Small intestine (tissue), 7 donors: ENCODE data around the gene LAMA2. TPM values are rescaled to one million over a fixed set of nuclear protein-coding genes. Genes with fewer than 3 reads are reported as not detected.
A peak's percentile ranks its signal among the peaks of the same experiment; 100 is the strongest.

Source experiments
- DNase-seq, 2 donors: peaks; one replicate each; pipeline versions ENCODE4 v3.0.0 to v3.0.0-alpha.2; 2013
- FAIRE-seq: peaks from 2 replicates; lab custom pipeline; 2012; peaks lifted over from hg19 to GRCh38; lab: Jason Lieb, UNC
- H3K27ac ChIP-seq, 3 donors: one replicate each; pipeline ENCODE4 v1.5.1; 2013; ENCODE audit warnings: low read length in 2 of 3, mild to moderate bottlenecking in 2 of 3, control low read depth in 1 of 3, inconsistent platforms in 1 of 3, low read depth in 1 of 3, moderate library complexity in 1 of 3
- H3K27me3 ChIP-seq, 3 donors: one replicate each; pipeline ENCODE4 v1.6.1; 2013; ENCODE audit warnings: low read length in 3 of 3, inconsistent platforms in 1 of 3; ENCODE audit not compliant: control insufficient read depth in 3 of 3, insufficient read depth in 3 of 3
- H3K36me3 ChIP-seq, 3 donors: one replicate each; pipeline ENCODE4 v1.6.1; 2013; ENCODE audit warnings: low read length in 3 of 3, inconsistent platforms in 1 of 3, low read depth in 1 of 3, mild to moderate bottlenecking in 1 of 3, moderate library complexity in 1 of 3; ENCODE audit not compliant: control insufficient read depth in 3 of 3, insufficient read depth in 2 of 3
- H3K4me1 ChIP-seq, 3 donors: one replicate each; pipeline ENCODE4 v1.6.1; 2013; ENCODE audit warnings: low read length in 2 of 3, inconsistent platforms in 1 of 3, low read depth in 1 of 3, mild to moderate bottlenecking in 1 of 3, moderate library complexity in 1 of 3; ENCODE audit not compliant: control insufficient read depth in 3 of 3, insufficient read depth in 2 of 3
- H3K4me3 ChIP-seq, 3 donors: one replicate each; pipeline ENCODE4 v1.5.1; 2013; ENCODE audit warnings: low read length in 3 of 3, control low read depth in 1 of 3, inconsistent platforms in 1 of 3, low read depth in 1 of 3, mild to moderate bottlenecking in 1 of 3, moderate library complexity in 1 of 3
- H3K9me3 ChIP-seq, 2 donors: one replicate each; pipeline ENCODE4 v1.6.1; 2013; ENCODE audit warnings: low read depth in 1 of 2, low read length in 1 of 2; ENCODE audit not compliant: control insufficient read depth in 2 of 2, insufficient read depth in 1 of 2
- WGBS, 3 donors: extraction: QIAGEN DNeasy Blood & Tissue Kit; methylation state at CpG; one replicate each; pipeline ENCODE4 v1.1.7; 2013; 5-methylcytosine and 5-hydroxymethylcytosine counted together
- polyA plus RNA-seq, 4 donors: library from polyadenylated mRNA; stranded (reverse) in 3 of 4; unstranded in 1 of 4; fragments of 200-250 nt in 3 of 4; fragments of 120-200 nt in 1 of 4; gene quantifications; one replicate each; pipeline versions ENCODE4 v1.2.1 to v1.2.3, GENCODE V29; 2013
- donor health status: healthy with polysubstance abuse.
- donor health status: control.
- donor health status: control.
- donor health status: Bipolar disorder and iron deficiency.
- donor health status: healthy.

Gene LAMA2
- polyA plus RNA-seq, 4 donors: 0.67 to 12.7 (median 1.1) TPM

DNA sequence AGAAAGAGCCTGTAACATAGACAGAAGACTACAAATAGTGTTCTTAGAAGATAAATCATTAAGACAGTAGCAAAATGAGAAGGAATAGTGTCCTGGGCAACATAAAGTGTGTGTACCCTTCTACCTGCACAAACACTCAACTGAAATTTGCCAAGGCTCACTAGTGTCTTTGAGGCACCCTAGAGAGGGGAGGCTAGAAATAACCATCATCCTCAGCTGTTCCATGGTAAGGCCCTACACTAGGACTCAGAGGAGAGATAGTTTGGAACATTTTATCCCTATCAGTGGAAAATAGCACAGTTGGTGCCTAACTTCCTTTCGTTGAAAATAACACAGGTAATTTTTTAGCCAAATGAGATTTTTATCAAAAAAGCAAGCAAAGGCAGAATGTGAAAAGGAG lies 230.7 kb downstream of the LAMA2 start:
- Histone ChIP-seq H3K36me3 (no peaks in the 10 kb centered on the region), H3K27ac (no peak overlapping the region), H3K9me3 (no peaks in the 10 kb centered on the region), H3K4me1 (peaks cover 0 to 6% (median 0%) of the 10 kb centered on the region in 3 donors), H3K4me3 (no peak overlapping the region), H3K27me3 (no peaks in the 10 kb centered on the region)
- FAIRE-seq (no peak), DNase-seq (no peak)
- 47 to 67% (median 48%) methylated on average over 1 of the region's 1 CpG for WGBS, 3 donors

DNA sequence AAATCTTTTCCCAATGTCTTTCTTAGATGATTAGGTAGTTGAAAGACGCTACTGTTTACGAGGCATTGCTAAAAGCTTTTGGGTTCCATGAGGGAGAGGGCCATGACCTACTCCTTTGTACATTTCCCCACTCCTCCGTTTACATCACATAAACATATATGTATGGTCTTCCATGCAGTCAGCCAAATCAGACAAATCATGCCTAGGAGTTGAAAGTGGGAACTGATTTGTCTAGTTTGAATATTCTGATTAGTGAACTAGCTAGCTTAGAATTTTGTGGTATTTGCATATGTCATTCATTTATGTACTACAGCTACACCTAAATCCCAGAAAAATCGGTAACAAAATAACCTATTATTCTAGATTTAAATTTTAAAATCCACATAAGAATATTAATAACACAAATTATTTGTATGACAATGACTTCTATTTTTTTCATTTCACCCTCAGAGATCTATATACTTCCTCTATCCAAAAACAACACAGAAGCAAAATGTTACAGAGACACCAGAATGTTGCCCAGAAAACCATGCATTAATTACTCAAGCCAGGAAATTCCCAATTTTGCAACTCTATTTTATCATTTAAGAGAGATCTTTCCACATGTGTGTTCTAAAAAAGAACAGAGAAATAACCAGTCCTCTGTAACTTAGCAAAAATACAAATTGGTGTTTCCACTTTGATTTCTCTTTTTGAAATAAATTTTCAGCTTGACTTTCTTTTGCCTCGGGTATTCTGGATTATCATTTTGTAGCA lies 231.9 kb downstream of the LAMA2 start:
- no peak overlapping the region for H3K4me3 ChIP-seq
- DNase-seq: no peak
- no peaks in the 10 kb centered on the region for H3K9me3 ChIP-seq
- WGBS, 3 donors: 77 to 81% (median 80%) methylated on average over 5 of the region's 5 CpGs
- no peaks in the 10 kb centered on the region for H3K36me3 ChIP-seq
- no peaks in the 10 kb centered on the region for H3K27me3 ChIP-seq
- FAIRE-seq: no peak
- peaks cover 0 to 6% (median 0%) of the 10 kb centered on the region in 3 donors for H3K4me1 ChIP-seq
- H3K27ac ChIP-seq: no peak overlapping the region

DNA sequence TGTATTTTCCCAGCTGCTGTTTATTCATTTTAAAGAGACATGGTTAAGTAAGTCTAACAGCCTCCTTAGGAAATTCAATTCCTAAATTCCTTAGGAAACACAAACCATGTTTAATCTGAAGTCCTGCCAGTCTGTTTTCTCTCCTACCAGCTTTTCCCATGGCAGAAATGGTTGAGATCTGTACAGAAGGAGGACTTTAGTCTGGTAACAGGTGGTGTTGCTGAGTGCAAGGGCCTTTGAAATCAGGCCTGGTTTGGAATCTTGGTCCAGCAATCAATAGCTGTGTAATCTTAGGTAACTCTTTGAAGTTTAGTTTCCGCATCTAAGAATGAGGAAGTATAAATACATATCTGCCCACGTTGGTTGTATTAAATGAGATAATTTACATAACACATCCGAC lies 232.5 kb downstream of the LAMA2 start:
- FAIRE-seq (no peak), DNase-seq (peak; percentile 75 to 89)
- H3K36me3 ChIP-seq: no peaks in the 10 kb centered on the region
- peaks cover 0 to 6% (median 0%) of the 10 kb centered on the region in 3 donors for H3K4me1 ChIP-seq
- 17 to 49% (median 20%) methylated on average over 3 of the region's 3 CpGs for WGBS, 3 donors
- no peak overlapping the region for H3K27ac ChIP-seq
- no peaks in the 10 kb centered on the region for H3K27me3 ChIP-seq
- no peaks in the 10 kb centered on the region for H3K9me3 ChIP-seq
- no peak overlapping the region for H3K4me3 ChIP-seq

DNA sequence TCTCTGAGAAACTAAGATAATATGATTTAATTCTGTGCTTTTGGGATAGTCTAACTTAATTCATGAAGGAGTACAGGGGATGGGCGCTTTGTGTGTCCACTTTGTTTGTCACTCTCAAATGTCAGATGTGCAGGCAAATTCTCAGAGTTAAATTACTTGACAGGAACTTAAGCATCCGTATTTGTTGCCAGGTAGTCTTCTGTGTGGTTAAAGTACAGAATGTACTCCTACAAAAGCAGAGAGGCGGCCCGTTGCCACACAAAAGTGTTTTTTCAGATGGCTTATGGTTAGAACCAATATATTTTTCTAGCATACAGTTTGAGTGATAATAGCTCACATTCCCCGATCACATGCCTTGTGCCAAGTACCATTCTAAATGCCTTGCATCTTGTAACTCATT lies 234.4 kb downstream of the LAMA2 start:
- H3K27ac ChIP-seq: no peak overlapping the region
- 70 to 81% (median 80%) methylated on average over 5 of the region's 5 CpGs for WGBS, 3 donors
- FAIRE-seq: no peak
- no peaks in the 10 kb centered on the region for H3K27me3 ChIP-seq
- H3K4me1 ChIP-seq: peaks cover 0 to 3% (median 0%) of the 10 kb centered on the region in 3 donors
- H3K36me3 ChIP-seq: no peaks in the 10 kb centered on the region
- H3K9me3 ChIP-seq: no peaks in the 10 kb centered on the region
- H3K4me3 ChIP-seq: no peak overlapping the region
- no peak for DNase-seq

DNA sequence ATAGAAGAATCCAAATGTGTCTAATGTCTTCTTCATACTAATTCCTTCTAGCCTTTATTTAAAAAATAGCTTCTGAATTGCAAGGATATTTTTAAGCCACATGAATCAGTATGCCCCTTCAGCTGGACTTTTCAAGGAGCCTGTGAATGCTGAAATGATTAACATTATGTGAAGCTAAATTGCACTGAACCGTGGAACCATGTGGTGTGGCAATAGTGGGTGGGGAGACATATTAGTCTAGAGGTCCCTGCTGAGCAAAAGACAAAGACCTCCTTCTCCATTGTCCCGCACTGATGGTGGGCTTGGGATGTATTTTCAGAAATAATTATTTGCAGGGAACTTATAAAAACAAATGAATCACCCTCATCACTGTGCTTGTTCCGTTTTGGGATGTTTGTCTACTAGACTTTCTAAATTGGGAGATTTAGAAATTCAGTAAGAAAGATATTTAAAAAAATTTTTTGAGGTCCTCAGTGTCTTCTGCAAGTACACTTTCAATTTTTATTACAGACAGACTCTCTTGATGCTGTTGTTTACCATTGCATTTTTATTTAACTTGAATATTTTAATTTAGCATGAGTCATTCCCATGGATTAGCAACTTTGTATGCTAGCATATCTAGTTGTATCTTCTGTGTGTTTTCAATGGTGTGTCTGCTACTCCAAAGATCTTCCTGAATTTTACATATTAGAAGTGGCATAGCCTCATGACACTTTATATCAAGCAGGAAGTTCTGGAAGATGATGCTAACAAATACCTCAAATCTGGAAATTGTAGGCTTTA lies 238.1 kb downstream of the LAMA2 start:
- DNase-seq (peak in 1 of 2 donors; percentile 31), FAIRE-seq (no peak)
- Histone ChIP-seq H3K4me1 (no peaks in the 10 kb centered on the region), H3K9me3 (no peaks in the 10 kb centered on the region), H3K27me3 (no peaks in the 10 kb centered on the region), H3K27ac (no peak overlapping the region), H3K4me3 (no peak overlapping the region), H3K36me3 (no peaks in the 10 kb centered on the region)
- WGBS, 3 donors: 60 to 69% (median 65%) methylated on average over 3 of the region's 3 CpGs

DNA sequence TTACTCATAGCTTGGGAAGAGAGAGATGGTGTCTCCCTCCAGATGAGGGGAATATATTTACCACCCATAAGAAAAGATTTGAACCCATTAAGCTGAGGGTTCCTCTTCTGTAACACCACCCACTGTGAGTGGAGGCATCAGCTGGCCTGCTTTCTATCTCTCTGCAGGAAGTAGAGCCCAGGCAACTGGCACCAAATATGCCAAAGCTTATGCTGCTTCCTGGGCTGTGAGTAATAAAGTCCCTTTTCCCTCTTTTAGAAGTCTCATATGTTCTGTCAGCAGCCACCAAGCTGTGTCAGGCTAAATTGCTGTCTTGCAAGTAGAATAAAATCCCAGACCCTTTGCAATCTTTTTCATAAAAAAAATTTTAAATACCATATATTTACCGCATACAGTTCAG lies 241.4 kb downstream of the LAMA2 start:
- no peak overlapping the region for H3K4me3 ChIP-seq
- no peaks in the 10 kb centered on the region for H3K27me3 ChIP-seq
- no peak overlapping the region for H3K27ac ChIP-seq
- no peaks in the 10 kb centered on the region for H3K9me3 ChIP-seq
- DNase-seq (no peak), FAIRE-seq (no peak)
- H3K4me1 ChIP-seq: no peaks in the 10 kb centered on the region
- no peaks in the 10 kb centered on the region for H3K36me3 ChIP-seq
- WGBS, 3 donors: 97 to 100% (median 98%) methylated on average over 1 of the region's 1 CpG

DNA sequence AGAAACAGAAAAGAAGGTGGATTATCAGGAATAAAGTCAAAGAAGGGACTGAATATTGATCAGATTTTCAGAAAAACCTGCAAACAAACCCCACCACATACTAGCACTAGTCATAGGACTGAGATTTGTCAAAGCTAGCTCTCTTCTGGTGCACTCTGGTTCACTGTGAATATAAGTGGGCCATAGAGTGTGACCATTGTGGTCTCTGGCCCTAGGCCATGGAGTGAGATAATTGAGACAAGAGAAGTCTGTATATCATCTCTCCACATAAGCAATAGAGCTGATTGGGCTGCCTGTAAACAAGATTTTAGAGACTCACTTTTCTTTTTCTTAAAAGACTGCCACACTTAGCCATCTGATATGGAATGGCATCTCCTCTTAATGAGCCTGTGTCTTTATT lies 247.2 kb downstream of the LAMA2 start:
- no peaks in the 10 kb centered on the region for H3K4me1 ChIP-seq
- FAIRE-seq: no peak
- no peak overlapping the region for H3K4me3 ChIP-seq
- no peaks in the 10 kb centered on the region for H3K36me3 ChIP-seq
- H3K27ac ChIP-seq: no peak overlapping the region
- no peak for DNase-seq
- H3K9me3 ChIP-seq: no peaks in the 10 kb centered on the region
- no peaks in the 10 kb centered on the region for H3K27me3 ChIP-seq

DNA sequence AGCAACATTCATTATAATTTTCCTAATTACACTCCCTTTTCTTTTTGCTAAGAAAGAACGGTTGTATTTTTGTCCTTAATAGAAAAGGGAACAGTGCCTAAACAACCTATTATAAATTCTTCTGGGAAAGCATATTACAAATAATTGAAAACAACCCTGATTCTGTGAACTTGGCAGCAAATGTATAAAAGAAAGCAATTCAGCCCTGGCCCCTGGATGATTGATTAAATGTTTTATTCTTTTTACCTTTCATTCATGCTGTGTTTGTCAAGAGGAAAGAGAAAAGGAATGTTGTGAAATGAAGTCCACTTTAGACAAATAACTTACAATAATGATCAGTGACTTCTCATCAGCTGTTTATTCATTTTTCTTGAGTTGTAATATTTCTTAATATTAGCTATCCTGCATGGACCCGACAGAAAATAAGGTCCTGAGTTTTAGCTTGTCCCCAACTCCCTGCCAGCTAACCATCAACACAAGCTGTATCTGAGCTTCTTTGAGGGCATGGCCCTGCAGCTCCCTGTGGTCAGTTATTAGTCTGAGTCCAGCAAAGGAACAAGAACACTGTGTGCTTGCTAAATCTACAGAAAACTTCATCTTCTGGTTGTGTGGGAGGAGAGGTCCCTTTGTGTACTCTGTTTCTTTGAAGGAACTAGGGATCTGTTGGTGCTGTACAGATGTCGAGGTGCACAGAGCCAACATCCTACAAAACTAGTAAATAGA lies 248.2 kb downstream of the LAMA2 start:
- H3K36me3 ChIP-seq: no peaks in the 10 kb centered on the region
- no peak overlapping the region for H3K4me3 ChIP-seq
- WGBS, 3 donors: 59 to 89% (median 66%) methylated on average over 3 of the region's 3 CpGs
- no peaks in the 10 kb centered on the region for H3K4me1 ChIP-seq
- no peak for DNase-seq
- no peak for FAIRE-seq
- no peak overlapping the region for H3K27ac ChIP-seq
- no peaks in the 10 kb centered on the region for H3K27me3 ChIP-seq
- no peaks in the 10 kb centered on the region for H3K9me3 ChIP-seq
